ENCODE data around the gene CNTNAP4.

Gene CNTNAP4

DNA sequence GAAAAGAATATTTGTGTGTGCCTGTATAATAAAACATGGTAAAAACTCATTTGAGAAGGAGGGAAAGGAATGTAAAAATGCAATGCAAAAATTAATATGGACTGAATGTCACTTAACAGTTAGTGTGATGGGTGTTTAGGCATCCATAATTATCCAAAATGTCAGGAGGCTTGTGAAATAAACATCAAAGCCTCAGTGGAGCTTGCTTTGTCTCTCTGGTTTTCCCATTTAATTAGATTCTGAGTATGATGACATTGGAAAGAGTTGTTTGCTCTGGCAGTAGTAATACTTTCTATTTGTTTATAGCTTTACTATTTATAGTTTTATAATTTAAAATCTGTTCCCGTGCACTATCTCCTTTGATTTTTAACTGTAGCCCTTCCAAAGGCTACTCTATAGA lies 51.9 kb downstream of the CNTNAP4 start:
- TF ChIP-seq CTCF (IDR thresholded peaks at IDR 0.05; ENCODE audit: low read depth, low read length, missing control alignments) = no peak
- no peak for DNase-seq (ENCODE audit: low read depth)
- in situ Hi-C loops (cut with HindIII; ENCODE audit: low sequenced_read_pairs) = no loop called here
- H3K4me3 ChIP-seq (ENCODE audit: low read depth, low read length) = no peak overlapping the region

GRCh38 chr16:76335180-76335974 lies 58.2 kb downstream of the CNTNAP4 start:
- no peak for TF ChIP-seq CTCF (IDR thresholded peaks at IDR 0.05; ENCODE audit: low read depth, low read length, missing control alignments)
- in situ Hi-C loops (cut with HindIII; ENCODE audit: low sequenced_read_pairs) = no loop called here
- no peak overlapping the region for H3K4me3 ChIP-seq (ENCODE audit: low read depth, low read length)
- DNase-seq (ENCODE audit: low read depth) = no peak

GRCh38 chr16:76336112-76336511 lies 58.9 kb downstream of the CNTNAP4 start:
- no peak overlapping the region for H3K4me3 ChIP-seq (ENCODE audit: low read depth, low read length)
- in situ Hi-C loops (cut with HindIII; ENCODE audit: low sequenced_read_pairs) = no loop called here
- TF ChIP-seq CTCF (IDR thresholded peaks at IDR 0.05; ENCODE audit: low read depth, low read length, missing control alignments) = no peak
- DNase-seq (ENCODE audit: low read depth) = no peak

DNA sequence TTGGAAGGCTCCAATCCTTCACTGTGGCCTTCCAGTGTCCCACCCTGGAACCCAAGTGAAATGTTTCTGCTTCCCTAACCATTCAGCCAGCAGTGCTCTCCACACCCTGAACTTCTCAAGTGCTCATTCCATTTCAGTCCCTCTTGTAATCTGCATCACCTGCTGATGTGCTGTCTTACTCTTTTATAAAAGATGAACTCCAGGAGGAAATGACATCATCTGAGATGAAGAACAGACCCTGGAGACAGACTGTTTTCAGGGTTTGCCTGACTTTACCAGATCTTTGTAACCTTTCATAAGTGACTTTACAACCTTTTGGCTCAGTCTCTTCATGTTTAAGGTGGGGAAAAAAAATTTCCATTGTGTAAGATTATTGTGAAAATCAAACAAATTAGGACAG lies 61.3 kb downstream of the CNTNAP4 start:
- no peak for TF ChIP-seq CTCF (IDR thresholded peaks at IDR 0.05; ENCODE audit: low read depth, low read length, missing control alignments)
- in situ Hi-C loops (cut with HindIII; ENCODE audit: low sequenced_read_pairs) = no loop called here
- no peak for DNase-seq (ENCODE audit: low read depth)
- H3K4me3 ChIP-seq (ENCODE audit: low read depth, low read length) = no peak overlapping the region

DNA sequence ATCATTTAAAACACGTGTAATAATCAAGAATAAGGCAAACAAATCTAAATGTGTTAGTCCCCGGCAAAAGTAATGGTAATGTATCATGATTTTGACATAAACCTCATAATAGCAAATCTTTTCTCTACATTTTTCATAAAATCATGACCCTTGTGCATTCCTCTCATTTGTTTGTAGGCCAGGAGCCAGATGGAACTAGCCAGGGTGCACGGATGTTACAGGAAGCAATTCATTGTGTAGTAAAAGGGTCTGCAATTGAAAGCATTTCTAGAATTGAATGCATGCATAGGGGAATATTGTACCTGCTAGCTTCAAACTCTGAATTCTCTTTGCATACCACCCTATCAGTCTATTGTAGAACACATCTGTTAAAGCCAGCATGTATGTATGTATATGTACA lies 66.6 kb downstream of the CNTNAP4 start:
- no peak for TF ChIP-seq CTCF (IDR thresholded peaks at IDR 0.05; ENCODE audit: low read depth, low read length, missing control alignments)
- no peak for DNase-seq (ENCODE audit: low read depth)
- in situ Hi-C loops (cut with HindIII; ENCODE audit: low sequenced_read_pairs) = no loop called here
- H3K4me3 ChIP-seq (ENCODE audit: low read depth, low read length) = no peak overlapping the region

DNA sequence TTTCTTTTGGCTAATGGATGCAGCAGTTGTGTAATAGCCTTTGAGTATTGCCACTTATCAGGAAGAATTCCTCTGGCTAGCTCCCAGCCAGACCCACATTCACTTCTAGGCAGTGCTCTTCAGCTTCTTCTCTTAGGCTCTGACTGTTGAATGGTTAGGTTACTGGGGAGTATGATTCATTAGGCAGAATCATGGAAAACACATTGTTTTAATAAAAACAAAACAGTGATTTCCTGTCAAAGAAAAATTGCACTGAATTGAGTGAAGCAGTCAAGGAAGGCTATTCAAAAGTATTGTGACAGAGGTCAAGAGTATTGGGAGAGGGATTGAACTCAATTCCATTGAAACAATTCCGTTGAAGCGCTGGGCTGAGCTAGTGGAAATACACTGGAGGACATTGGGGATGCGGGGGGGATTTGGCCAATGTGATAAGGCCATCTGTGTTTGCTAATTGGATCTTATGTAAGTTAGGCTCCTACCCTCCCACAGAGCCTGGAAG lies 68.0 kb downstream of the CNTNAP4 start:
- in situ Hi-C loops (cut with HindIII; ENCODE audit: low sequenced_read_pairs) = no loop called here
- DNase-seq (ENCODE audit: low read depth) = peak; percentile 39
- no peak for TF ChIP-seq CTCF (IDR thresholded peaks at IDR 0.05; ENCODE audit: low read depth, low read length, missing control alignments)
- no peak overlapping the region for H3K4me3 ChIP-seq (ENCODE audit: low read depth, low read length)

All from astrocyte of the cerebellum (primary cell).